Karpas-422 (cell line): ENCODE data around the gene HLTF. TPM values are rescaled to one million over a fixed set of nuclear protein-coding genes. Genes with fewer than 3 reads are reported as not detected.

Experiments used
- DNase-seq: peaks from one replicate; pipeline ENCODE4 v3.0.0-alpha.2; 2015
- H2AFZ ChIP-seq: fragments of 200-600 bp; sonication (generic); 2 replicates; pipeline ENCODE4 v1.6.1; 2014; ENCODE audit warnings: antibody characterized with exemption, low read length, mixed read lengths
- H3K27ac ChIP-seq: fragments of 200-600 bp; sonication (generic); 2 replicates; pipeline ENCODE4 v1.5.1; 2014; ENCODE audit warnings: mild to moderate bottlenecking, low read length, moderate library complexity
- H3K27me3 ChIP-seq: fragments of 200-600 bp; sonication (generic); 2 replicates; pipeline ENCODE4 v1.6.1; 2014; ENCODE audit warnings: low read length, mixed read lengths
- H3K36me3 ChIP-seq: fragments of 200-600 bp; sonication (generic); 2 replicates; pipeline ENCODE4 v1.6.1; 2014; ENCODE audit warnings: low read length, mixed read lengths; ENCODE audit not compliant: insufficient read depth
- H3K4me1 ChIP-seq: fragments of 200-600 bp; sonication (generic); 2 replicates; pipeline ENCODE4 v1.6.1; 2014; ENCODE audit warnings: mild to moderate bottlenecking, low read length, mixed read lengths
- H3K4me2 ChIP-seq: fragments of 200-600 bp; sonication (generic); 2 replicates; pipeline ENCODE4 v1.6.1; 2014; ENCODE audit warnings: low read length, low read depth, mild to moderate bottlenecking; ENCODE audit not compliant: poor library complexity, severe bottlenecking
- H3K4me3 ChIP-seq: fragments of 200-600 bp; sonication (generic); 2 replicates; pipeline ENCODE4 v1.5.1; 2014; ENCODE audit warnings: mild to moderate bottlenecking, antibody characterized with exemption, low read length, mixed read lengths
- H3K79me2 ChIP-seq: fragments of 200-600 bp; sonication (generic); 2 replicates; pipeline ENCODE4 v1.6.1; 2014; ENCODE audit warnings: mild to moderate bottlenecking, low read length, mixed read lengths
- H3K9ac ChIP-seq: fragments of 200-600 bp; sonication (generic); 2 replicates; pipeline ENCODE4 v1.6.0; 2014; ENCODE audit warnings: low read length
- H3K9me2 ChIP-seq: fragments of 200-600 bp; sonication (generic), shearing (Covaris generic); replicated peaks from 2 replicates; pipeline ENCODE4 v1.6.0; 2014; ENCODE audit warnings: mild to moderate bottlenecking, low read length, moderate library complexity; ENCODE audit not compliant: insufficient read depth
- H3K9me3 ChIP-seq: fragments of 300-700, 200-600 bp; sonication (generic); 2 replicates; pipeline ENCODE4 v1.6.1; 2014; ENCODE audit warnings: low read length, mixed read lengths
- H4K20me1 ChIP-seq: fragments of 200-600 bp; sonication (generic); 2 replicates; pipeline ENCODE4 v1.6.1; 2014; ENCODE audit warnings: mild to moderate bottlenecking, antibody characterized with exemption, low read length, low read depth; ENCODE audit not compliant: insufficient read depth
- total RNA-seq: library from RNA; depleted of rRNA; stranded (reverse); fragments of >200 nt; shearing (Covaris generic); gene quantifications from 2 replicates; pipeline ENCODE4 v1.2.3, GENCODE V29; 2014; ENCODE audit warnings: low replicate concordance

The HLTF gene
- total RNA-seq, 1 experiment from 2014 or later = 84.9 TPM

DNA sequence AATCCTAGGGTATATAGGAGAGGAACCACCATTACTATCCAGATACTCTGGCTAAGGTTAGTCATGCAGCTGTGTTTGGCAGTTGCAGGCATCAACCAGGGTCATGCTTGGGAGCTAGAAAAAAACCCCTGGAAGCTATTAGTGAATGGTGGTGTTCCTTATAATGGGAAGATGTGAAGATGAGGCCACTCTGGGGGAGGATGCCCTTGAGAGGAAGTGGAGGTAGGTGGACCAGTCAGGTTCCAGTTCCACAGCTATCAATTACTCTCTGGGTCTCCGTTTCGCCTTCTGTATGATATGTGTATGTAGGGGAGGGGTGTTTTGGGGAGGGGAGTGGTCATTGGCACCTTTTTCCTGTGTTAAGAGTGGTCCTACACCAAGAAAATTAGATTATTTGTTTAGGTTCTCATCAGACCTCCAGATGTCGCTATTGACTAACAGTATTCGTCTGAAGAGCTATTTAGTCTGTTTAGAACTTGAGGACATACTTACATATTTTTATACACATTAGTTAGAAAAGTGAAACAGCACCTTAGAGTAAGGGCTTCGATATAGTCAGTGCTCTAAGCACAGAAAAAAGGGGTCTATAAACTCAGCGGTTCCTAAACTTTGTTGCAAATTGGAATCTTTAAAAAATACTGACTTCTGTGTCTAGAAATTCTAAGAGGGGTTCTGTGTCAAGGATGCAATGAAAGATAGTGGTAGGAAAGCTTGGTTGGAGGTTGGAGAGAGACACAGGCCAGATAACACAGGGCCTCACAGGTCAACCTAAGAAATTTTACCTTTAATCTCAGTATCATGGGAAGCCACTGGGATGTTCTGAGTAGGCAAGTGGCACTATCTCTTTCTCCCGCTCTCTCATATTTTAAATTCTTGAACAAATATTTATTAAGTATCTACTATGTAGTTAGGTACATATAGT lies 34.0 kb upstream of the HLTF start:
- Histone ChIP-seq H3K9ac (no peak overlapping the region), H2AFZ (0 out of 2 replicates have a peak overlapping the region, but pooled peaks have one; percentile 76), H3K9me2 (no peaks in the 10 kb centered on the region), H3K27ac (no peak overlapping the region), H3K79me2 (no peaks in the 10 kb centered on the region), H3K36me3 (no peaks in the 10 kb centered on the region), H3K4me3 (no peak overlapping the region), H3K4me2 (peak overlapping the region; percentile 37), H3K4me1 (peaks cover 3% of the 10 kb centered on the region; the same call in 1 of the 2 replicates), H4K20me1 (no peaks in the 10 kb centered on the region), H3K27me3 (no peaks in the 10 kb centered on the region), H3K9me3 (no peaks in the 10 kb centered on the region)
- peak; percentile 90 for DNase-seq

- H3K27ac ChIP-seq = no peak overlapping the region
- no peaks in the 10 kb centered on the region for H3K9me3 ChIP-seq
- H3K27me3 ChIP-seq = no peaks in the 10 kb centered on the region
- no peak overlapping the region for H3K4me3 ChIP-seq
- H4K20me1 ChIP-seq = no peaks in the 10 kb centered on the region
- H3K4me1 ChIP-seq = peaks cover 3% of the 10 kb centered on the region; the same call in 1 of the 2 replicates
- H3K79me2 ChIP-seq = no peaks in the 10 kb centered on the region
- no peaks in the 10 kb centered on the region for H3K9me2 ChIP-seq
- no peak overlapping the region for H2AFZ ChIP-seq
- H3K4me2 ChIP-seq = no peak overlapping the region
- no peak for DNase-seq
- no peak overlapping the region for H3K9ac ChIP-seq
- H3K36me3 ChIP-seq = no peaks in the 10 kb centered on the region
Observed at GRCh38 chr3:149119466-149119865, 33.1 kb upstream of the HLTF start.

DNA sequence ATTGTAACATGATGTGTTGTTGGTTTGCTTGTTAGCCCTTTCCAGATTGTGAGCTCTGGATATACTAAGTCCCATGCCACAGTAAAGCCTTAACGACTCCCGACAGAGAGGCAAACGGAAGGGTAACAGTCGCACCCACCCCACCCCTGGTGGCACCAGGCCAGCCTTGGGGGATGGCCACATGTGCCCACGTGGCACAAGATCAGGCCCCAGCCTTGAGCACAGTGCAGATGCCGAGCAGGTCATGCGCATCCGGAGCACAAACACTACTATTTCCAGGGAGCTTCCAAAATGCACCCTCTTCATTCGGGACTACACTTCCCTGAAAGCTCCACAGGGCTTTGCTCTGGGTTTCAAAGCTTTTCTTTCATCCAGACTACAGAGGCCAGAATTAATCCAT lies 32.4 kb upstream of the HLTF start:
- Histone ChIP-seq H3K9me2 (no peaks in the 10 kb centered on the region), H3K9me3 (no peaks in the 10 kb centered on the region), H3K27ac (no peak overlapping the region), H4K20me1 (no peaks in the 10 kb centered on the region), H3K9ac (no peak overlapping the region), H3K4me3 (no peak overlapping the region), H3K79me2 (no peaks in the 10 kb centered on the region), H3K4me1 (peaks cover 3% of the 10 kb centered on the region; the same call in 1 of the 2 replicates), H3K36me3 (no peaks in the 10 kb centered on the region), H2AFZ (no peak overlapping the region), H3K4me2 (no peak overlapping the region), H3K27me3 (no peaks in the 10 kb centered on the region)
- no peak for DNase-seq

DNA sequence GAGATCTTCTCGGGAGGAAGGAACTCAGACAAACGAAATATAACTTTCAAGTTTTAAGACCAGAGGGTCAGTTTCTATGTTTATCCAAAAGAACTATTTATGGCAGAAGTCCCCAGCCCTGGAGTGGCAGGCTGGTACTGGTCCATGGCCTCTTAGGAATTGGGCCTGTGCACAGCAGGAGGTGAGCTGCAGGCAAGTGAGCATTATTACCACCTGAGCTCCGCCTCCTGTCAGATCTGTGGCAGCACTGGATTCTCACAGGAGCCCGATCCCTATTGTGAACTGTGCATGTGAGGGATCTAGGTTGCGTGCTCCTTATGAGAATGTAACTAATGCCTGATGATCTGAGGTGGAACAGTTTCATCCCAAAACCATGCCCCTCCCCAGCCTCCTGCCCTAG lies 28.8 kb upstream of the HLTF start:
- Histone ChIP-seq H3K79me2 (no peaks in the 10 kb centered on the region), H2AFZ (no peak overlapping the region), H3K4me3 (no peak overlapping the region), H3K9ac (no peak overlapping the region), H3K36me3 (no peaks in the 10 kb centered on the region), H3K9me3 (no peaks in the 10 kb centered on the region), H3K4me2 (no peak overlapping the region), H3K27me3 (no peaks in the 10 kb centered on the region), H3K9me2 (no peaks in the 10 kb centered on the region), H3K27ac (no peak overlapping the region), H4K20me1 (no peaks in the 10 kb centered on the region), H3K4me1 (no peaks in the 10 kb centered on the region)
- no peak for DNase-seq

GRCh38 chr3:149114458-149114857 lies 28.1 kb upstream of the HLTF start:
- no peak overlapping the region for H2AFZ ChIP-seq
- no peak overlapping the region for H3K27ac ChIP-seq
- no peak overlapping the region for H3K9ac ChIP-seq
- H3K79me2 ChIP-seq = no peaks in the 10 kb centered on the region
- H3K4me2 ChIP-seq = no peak overlapping the region
- H3K4me1 ChIP-seq = no peaks in the 10 kb centered on the region
- no peaks in the 10 kb centered on the region for H3K9me3 ChIP-seq
- H3K36me3 ChIP-seq = no peaks in the 10 kb centered on the region
- DNase-seq = no peak
- H3K9me2 ChIP-seq = no peaks in the 10 kb centered on the region
- no peak overlapping the region for H3K4me3 ChIP-seq
- H4K20me1 ChIP-seq = no peaks in the 10 kb centered on the region
- no peaks in the 10 kb centered on the region for H3K27me3 ChIP-seq

GRCh38 chr3:149104484-149104883 lies 18.2 kb upstream of the HLTF start:
- no peaks in the 10 kb centered on the region for H3K9me2 ChIP-seq
- H3K4me3 ChIP-seq = no peak overlapping the region
- H3K9ac ChIP-seq = no peak overlapping the region
- H3K27me3 ChIP-seq = no peaks in the 10 kb centered on the region
- DNase-seq = no peak
- no peak overlapping the region for H2AFZ ChIP-seq
- H3K36me3 ChIP-seq = no peaks in the 10 kb centered on the region
- no peaks in the 10 kb centered on the region for H3K79me2 ChIP-seq
- no peak overlapping the region for H3K4me2 ChIP-seq
- H4K20me1 ChIP-seq = no peaks in the 10 kb centered on the region
- H3K27ac ChIP-seq = no peak overlapping the region
- H3K4me1 ChIP-seq = 0 out of 2 replicates have a peak, but pooled peaks cover 2% of the 10 kb centered on the region
- H3K9me3 ChIP-seq = no peaks in the 10 kb centered on the region

DNA sequence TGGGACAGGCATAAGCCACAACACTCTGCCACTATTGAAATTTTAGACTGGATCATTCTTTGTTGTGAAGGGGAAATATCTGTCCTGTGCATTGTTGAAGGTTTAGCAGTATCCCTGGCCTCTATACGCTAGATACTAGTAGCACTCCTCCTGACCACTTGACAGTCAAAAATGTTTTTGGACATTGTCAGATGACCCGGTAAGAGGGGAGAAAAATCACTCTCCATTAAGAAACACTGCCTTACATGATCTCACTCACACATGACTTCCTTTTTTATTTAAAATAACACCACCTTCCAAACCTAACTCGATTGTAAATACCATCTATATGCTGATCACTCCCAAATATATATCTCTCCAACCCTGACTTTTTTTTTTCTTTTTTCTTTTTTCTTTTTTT lies 15.3 kb upstream of the HLTF start:
- Histone ChIP-seq H2AFZ (no peak overlapping the region), H3K36me3 (no peaks in the 10 kb centered on the region), H3K4me2 (no peak overlapping the region), H3K4me3 (no peak overlapping the region), H4K20me1 (no peaks in the 10 kb centered on the region), H3K4me1 (peaks cover 8% of the 10 kb centered on the region), H3K9me3 (no peaks in the 10 kb centered on the region), H3K9ac (no peak overlapping the region), H3K27ac (no peak overlapping the region), H3K27me3 (no peaks in the 10 kb centered on the region), H3K9me2 (no peaks in the 10 kb centered on the region), H3K79me2 (no peaks in the 10 kb centered on the region)
- no peak for DNase-seq

DNA sequence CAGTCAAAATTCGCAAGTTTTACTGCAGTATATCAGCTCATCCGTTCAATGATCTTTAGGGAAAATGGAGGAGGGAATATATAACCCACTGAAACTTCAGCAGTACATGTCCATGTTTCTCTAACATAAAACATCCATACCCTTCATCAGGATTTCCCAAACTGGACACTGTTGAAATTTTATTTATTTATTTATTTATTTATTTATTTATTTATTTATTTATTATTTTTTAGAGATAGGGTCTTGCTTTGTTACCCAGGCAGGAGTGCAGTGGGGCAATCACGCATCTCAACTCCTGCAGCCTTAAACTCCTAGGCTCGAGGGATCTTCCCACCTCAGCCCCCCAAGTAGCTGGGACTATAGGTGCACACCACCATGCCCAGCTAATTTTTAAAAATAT lies 14.8 kb upstream of the HLTF start:
- Histone ChIP-seq H3K27me3 (no peaks in the 10 kb centered on the region), H3K9me2 (no peaks in the 10 kb centered on the region), H3K27ac (no peak overlapping the region), H3K9ac (no peak overlapping the region), H3K4me1 (peaks cover 8% of the 10 kb centered on the region), H2AFZ (no peak overlapping the region), H3K4me2 (no peak overlapping the region), H3K36me3 (no peaks in the 10 kb centered on the region), H4K20me1 (no peaks in the 10 kb centered on the region), H3K9me3 (no peaks in the 10 kb centered on the region), H3K4me3 (no peak overlapping the region), H3K79me2 (no peaks in the 10 kb centered on the region)
- no peak for DNase-seq
